ENCODE data around the gene TTC9.
A peak's percentile ranks its signal among the peaks of the same experiment; 100 is the strongest.
"Not testable (repeated sequence)": the region's sequence is repeated elsewhere in the genome, so short reads cannot be mapped to it uniquely, and the experiment has no call there.

The TTC9 gene

DNA sequence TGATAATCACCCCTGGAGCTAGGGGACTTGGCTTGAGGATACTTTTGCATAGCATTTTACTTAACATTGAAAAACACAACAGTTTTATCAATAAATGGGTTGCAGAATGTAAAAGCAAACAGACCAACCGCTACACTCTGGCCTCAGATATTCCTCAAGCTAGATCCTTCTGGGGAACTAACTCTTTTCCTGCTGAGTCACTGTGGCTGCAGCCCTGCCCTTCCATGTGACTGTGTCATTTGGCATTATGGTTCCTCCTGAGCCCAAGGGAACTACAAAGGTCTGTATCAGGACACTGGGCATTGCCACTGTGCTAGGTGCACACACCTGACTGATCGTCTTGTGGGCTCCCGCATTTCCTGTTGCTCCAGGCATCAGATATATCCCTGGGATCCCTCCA, 56.6 kb downstream of the TTC9 start:
- H3K4me1 ChIP-seq (ENCODE audit: control insufficient read depth in 1 of 2, insufficient read depth in 1 of 2, low read depth in 1 of 2, low read length in 1 of 2) = peaks cover 15 to 17% of the 10 kb centered on the region in 2 experiments
- H3K9me3 ChIP-seq = no peaks in the 10 kb centered on the region
- H3K27me3 ChIP-seq = no peaks in the 10 kb centered on the region
- peak overlapping the region; percentile 43 for H3K27ac ChIP-seq
- no peaks in the 10 kb centered on the region for H3K36me3 ChIP-seq
- H3K4me3 ChIP-seq (ENCODE audit: low read depth in 1 of 2, low read length in 1 of 2) = no peak overlapping the region
- TF ChIP-seq, protein P1, sequence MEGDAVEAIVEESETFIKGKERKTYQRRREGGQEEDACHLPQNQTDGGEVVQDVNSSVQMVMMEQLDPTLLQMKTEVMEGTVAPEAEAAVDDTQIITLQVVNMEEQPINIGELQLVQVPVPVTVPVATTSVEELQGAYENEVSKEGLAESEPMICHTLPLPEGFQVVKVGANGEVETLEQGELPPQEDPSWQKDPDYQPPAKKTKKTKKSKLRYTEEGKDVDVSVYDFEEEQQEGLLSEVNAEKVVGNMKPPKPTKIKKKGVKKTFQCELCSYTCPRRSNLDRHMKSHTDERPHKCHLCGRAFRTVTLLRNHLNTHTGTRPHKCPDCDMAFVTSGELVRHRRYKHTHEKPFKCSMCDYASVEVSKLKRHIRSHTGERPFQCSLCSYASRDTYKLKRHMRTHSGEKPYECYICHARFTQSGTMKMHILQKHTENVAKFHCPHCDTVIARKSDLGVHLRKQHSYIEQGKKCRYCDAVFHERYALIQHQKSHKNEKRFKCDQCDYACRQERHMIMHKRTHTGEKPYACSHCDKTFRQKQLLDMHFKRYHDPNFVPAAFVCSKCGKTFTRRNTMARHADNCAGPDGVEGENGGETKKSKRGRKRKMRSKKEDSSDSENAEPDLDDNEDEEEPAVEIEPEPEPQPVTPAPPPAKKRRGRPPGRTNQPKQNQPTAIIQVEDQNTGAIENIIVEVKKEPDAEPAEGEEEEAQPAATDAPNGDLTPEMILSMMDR (IDR thresholded peaks at IDR 0.05) = no peak

DNA sequence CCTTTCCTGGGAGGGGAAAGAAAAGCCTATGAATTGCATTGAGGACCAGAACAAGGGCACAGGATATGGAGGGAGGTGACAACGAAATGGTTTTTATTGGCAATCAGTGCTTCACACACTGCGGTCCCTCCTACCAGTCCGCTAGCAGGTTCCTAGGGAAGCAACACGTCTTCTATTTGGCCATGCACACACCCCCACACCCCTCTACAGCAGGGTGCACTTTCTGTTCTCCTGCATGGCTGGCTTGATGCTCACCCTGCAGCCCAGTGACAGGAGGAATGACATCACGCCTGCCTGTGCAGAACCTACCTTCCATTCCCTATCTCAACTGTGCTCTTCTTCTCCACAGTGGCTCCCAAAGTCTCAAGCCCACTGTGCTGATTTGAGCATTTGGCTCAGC, 57.9 kb downstream of the TTC9 start:
- TF ChIP-seq, protein P1 (IDR thresholded peaks at IDR 0.05) = no peak
- Histone ChIP-seq H3K36me3 (no peaks in the 10 kb centered on the region), H3K4me1 (ENCODE audit: control insufficient read depth in 1 of 2, insufficient read depth in 1 of 2, low read depth in 1 of 2, low read length in 1 of 2) (peaks cover 15 to 17% of the 10 kb centered on the region in 2 experiments), H3K27ac (no peak overlapping the region), H3K4me3 (ENCODE audit: low read depth in 1 of 2, low read length in 1 of 2) (no peak overlapping the region), H3K9me3 (no peaks in the 10 kb centered on the region), H3K27me3 (no peaks in the 10 kb centered on the region)

DNA sequence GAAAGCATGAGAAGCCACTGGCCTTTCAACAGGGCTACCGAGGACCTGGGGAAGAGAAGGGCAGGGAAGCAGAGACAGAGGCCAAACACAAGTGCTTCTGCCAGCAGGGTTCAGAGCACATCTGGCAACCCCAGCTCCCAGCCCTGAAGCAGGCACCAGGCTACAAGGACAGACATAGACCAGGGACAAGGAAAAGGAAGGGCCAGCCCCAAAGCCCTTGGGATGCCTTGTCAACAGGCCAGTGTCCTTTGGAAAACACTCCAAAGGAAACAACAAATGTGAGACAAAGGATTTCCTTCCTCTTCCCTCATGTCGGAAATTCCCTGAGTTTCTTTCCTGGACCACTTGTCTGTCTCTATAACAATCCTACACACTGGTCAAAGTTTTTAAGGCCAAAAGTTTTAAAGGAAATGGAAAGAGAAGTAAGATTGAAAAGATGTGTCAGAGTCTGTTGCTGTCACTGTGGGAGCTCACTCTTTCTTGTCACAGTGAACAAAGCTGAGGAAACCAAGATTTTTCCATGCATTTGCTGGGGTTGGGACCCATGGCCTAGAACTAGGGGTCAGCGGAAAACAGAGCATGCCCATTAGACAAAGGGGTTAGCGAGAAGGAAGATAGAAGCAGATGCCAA, 59.4 kb downstream of the TTC9 start:
- TF ChIP-seq, protein P1 (IDR thresholded peaks at IDR 0.05) = no peak
- H3K36me3 ChIP-seq = no peaks in the 10 kb centered on the region
- H3K27me3 ChIP-seq = peaks cover 11% of the 10 kb centered on the region
- no peaks in the 10 kb centered on the region for H3K9me3 ChIP-seq
- peaks cover 15 to 17% of the 10 kb centered on the region in 2 experiments for H3K4me1 ChIP-seq (ENCODE audit: control insufficient read depth in 1 of 2, insufficient read depth in 1 of 2, low read depth in 1 of 2, low read length in 1 of 2)
- peak overlapping the region; percentile 21 for H3K27ac ChIP-seq
- no peak overlapping the region for H3K4me3 ChIP-seq (ENCODE audit: low read depth in 1 of 2, low read length in 1 of 2)

DNA sequence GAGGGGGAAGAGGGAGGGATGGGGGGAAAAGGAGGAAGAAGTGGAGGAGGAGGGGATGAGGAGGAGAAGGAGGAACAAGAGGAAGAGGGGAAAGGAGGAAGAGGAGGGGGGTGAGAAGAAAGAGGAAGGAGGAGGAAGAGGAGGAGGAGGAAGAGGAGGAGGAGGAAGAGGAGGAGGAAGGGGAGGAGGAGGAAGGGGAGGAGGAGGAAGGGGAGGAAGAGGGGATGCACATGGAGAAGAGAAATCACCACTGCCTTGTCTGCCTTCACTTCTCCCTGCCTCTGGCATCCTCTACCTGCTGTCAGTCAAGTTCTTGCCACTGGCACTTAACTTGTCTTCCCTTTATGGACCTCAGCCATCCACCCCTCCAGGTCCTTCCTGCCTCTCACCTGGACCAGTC, 59.9 kb downstream of the TTC9 start:
- H3K27ac ChIP-seq = peak overlapping the region; percentile 21
- peaks cover 15 to 17% of the 10 kb centered on the region in 2 experiments for H3K4me1 ChIP-seq (ENCODE audit: control insufficient read depth in 1 of 2, insufficient read depth in 1 of 2, low read depth in 1 of 2, low read length in 1 of 2)
- H3K4me3 ChIP-seq (ENCODE audit: low read depth in 1 of 2, low read length in 1 of 2) = no peak overlapping the region
- TF ChIP-seq, protein P1 (IDR thresholded peaks at IDR 0.05) = no peak
- H3K9me3 ChIP-seq = no peaks in the 10 kb centered on the region
- no peaks in the 10 kb centered on the region for H3K36me3 ChIP-seq
- H3K27me3 ChIP-seq = peaks cover 11% of the 10 kb centered on the region

DNA sequence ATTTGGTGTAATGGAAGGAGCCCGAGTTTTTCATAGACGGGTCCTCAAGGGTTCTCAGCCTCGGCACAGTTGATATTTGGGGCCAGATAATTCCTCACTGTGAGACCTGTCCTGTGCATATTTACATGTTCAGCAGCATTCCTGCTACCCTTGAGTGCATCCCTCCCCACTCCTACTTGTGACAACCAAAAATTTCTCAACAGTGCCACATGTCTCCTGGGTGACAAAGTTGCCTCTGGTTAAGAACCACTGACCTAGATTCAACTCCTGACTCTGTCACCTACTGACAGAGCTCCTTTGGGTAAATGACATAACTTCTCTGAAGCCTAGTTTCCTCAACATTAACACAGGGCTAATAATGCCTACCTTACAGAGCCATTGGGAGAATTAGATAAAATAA, 60.4 kb downstream of the TTC9 start:
- H3K9me3 ChIP-seq = no peaks in the 10 kb centered on the region
- H3K36me3 ChIP-seq = no peaks in the 10 kb centered on the region
- H3K4me1 ChIP-seq (ENCODE audit: control insufficient read depth in 1 of 2, insufficient read depth in 1 of 2, low read depth in 1 of 2, low read length in 1 of 2) = peaks cover 15 to 17% of the 10 kb centered on the region in 2 experiments
- no peak overlapping the region for H3K27ac ChIP-seq
- peaks cover 11% of the 10 kb centered on the region for H3K27me3 ChIP-seq
- TF ChIP-seq, protein P1 (IDR thresholded peaks at IDR 0.05) = no peak
- no peak overlapping the region for H3K4me3 ChIP-seq (ENCODE audit: low read depth in 1 of 2, low read length in 1 of 2)

DNA sequence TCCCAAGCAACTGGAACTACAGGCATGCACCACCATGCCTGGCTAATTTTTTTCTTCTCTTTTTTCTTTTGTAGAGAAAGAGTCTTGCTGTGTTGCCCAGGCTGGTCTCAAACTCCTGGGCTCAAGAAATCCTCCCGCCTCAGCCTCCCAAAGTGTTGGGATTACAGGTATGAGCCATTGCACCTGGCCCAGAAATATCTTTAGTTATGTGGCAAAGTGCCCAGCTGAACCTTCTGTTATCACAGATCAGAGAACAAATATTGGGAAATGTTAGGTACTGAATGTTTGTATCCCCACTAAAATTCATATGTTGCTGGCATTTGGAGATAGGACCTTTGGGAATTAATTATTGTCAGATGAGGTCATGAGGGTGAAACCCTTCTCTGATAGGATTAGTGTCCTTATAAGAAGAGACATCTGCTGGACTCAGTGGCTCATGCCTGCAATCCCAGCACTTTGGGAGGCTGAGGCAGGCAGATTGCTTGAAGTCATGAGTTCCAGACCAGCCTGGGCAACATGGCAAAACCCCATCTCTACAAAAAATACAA, 62.0 kb downstream of the TTC9 start:
- H3K4me1 ChIP-seq (ENCODE audit: control insufficient read depth in 1 of 2, insufficient read depth in 1 of 2, low read depth in 1 of 2, low read length in 1 of 2); H3K36me3 ChIP-seq; H3K27ac ChIP-seq; H3K4me3 ChIP-seq (ENCODE audit: low read depth in 1 of 2, low read length in 1 of 2); H3K9me3 ChIP-seq: not testable (repeated sequence)
- peaks cover 16% of the 10 kb centered on the region for H3K27me3 ChIP-seq

Data from neutrophil (primary cell).